Effector memory CD8-positive, alpha-beta T cell (primary cell): ENCODE measurements around the gene RGS3.

Source experiments
- ATAC-seq: fragments of 150-1000 bp; cut with Tn5 transposase; replicated peaks from 2 replicates; pipeline ENCODE4 v1.10.0; 2021; ENCODE audit warnings: mild to moderate bottlenecking, moderate library complexity
- DNase-seq, 3 experiments: peaks; one replicate each; pipeline ENCODE4 v3.0.0; 2021
- H3K27ac Mint-ChIP-seq, 2 donors: one replicate each; pipeline ENCODE4 v1.8.0; 2022; ENCODE audit warnings: mild to moderate bottlenecking in 2 of 2, mixed read lengths in 2 of 2, moderate library complexity in 2 of 2
- H3K27me3 Mint-ChIP-seq, 2 donors: one replicate each; pipeline ENCODE4 v1.8.0; 2022; ENCODE audit warnings: mixed read lengths in 2 of 2
- H3K36me3 Mint-ChIP-seq: one replicate; pipeline ENCODE4 v1.8.0; 2022; ENCODE audit warnings: mild to moderate bottlenecking, moderate library complexity, mixed read lengths; ENCODE audit not compliant: insufficient read depth
- H3K4me1 Mint-ChIP-seq, 2 donors: one replicate each; pipeline ENCODE4 v1.8.0; 2022; ENCODE audit warnings: low read depth in 2 of 2, mixed read lengths in 2 of 2
- H3K4me3 Mint-ChIP-seq, 2 donors: one replicate each; pipeline ENCODE4 v1.8.0; 2022; ENCODE audit warnings: mild to moderate bottlenecking in 2 of 2, mixed read lengths in 2 of 2, moderate library complexity in 2 of 2
- H3K9me3 Mint-ChIP-seq, 2 donors: one replicate each; pipeline ENCODE4 v1.8.0; 2022; ENCODE audit warnings: mixed read lengths in 2 of 2

The RGS3 gene

GRCh38 chr9:113593682-113594281 lies 130.3 kb downstream of the RGS3 start:
- no peak overlapping the region for H3K27ac Mint-ChIP-seq
- ATAC-seq = no peak
- H3K9me3 Mint-ChIP-seq = no peaks in the 10 kb centered on the region
- no peak overlapping the region for H3K4me3 Mint-ChIP-seq
- H3K4me1 Mint-ChIP-seq = peaks cover 13 to 27% of the 10 kb centered on the region in 2 donors
- H3K36me3 Mint-ChIP-seq = peaks cover 34% of the 10 kb centered on the region
- no peak for DNase-seq
- no peaks in the 10 kb centered on the region for H3K27me3 Mint-ChIP-seq

- ATAC-seq = no peak
- Mint-ChIP-seq H3K27me3 (no peaks in the 10 kb centered on the region), H3K27ac (no peak overlapping the region), H3K4me1 (peaks cover 13 to 21% of the 10 kb centered on the region in 2 donors), H3K4me3 (no peak overlapping the region), H3K36me3 (peaks cover 34% of the 10 kb centered on the region), H3K9me3 (no peaks in the 10 kb centered on the region)
- DNase-seq = no peak
These were observed 131.2 kb downstream of the RGS3 start for GRCh38 chr9:113594484-113595299.

DNA sequence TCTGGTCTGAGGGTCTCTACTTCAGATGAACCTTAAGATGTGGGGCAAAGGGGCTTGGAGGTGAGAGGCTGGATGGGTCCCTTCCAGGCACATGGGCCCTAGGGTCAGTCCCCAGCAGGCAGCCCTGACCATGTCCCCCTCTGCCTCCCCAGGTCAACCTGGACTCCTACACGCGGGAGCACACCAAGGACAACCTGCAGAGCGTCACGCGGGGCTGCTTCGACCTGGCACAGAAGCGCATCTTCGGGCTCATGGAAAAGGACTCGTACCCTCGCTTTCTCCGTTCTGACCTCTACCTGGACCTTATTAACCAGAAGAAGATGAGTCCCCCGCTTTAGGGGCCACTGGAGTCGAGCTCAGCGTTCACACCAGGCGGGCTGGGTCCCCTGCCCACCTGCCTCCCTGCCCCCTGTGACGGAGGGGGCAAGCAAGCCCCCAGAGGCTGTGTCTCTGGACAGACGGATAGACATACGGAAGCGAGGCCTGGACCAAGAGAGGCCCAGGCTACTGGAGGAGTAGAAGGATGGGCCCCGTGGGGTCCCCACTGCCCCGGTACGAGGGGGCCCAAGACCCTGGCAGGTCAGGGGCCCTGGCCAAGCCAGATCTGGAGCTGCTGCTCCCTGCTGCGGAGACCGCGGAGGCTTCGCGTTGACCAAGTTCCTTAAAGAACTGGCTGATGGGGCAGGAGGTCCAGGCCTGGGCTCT lies 133.2 kb downstream of the RGS3 start:
- H3K27me3 Mint-ChIP-seq = no peaks in the 10 kb centered on the region
- H3K4me1 Mint-ChIP-seq = peaks cover 5 to 17% of the 10 kb centered on the region in 2 donors
- H3K27ac Mint-ChIP-seq = peak overlapping the region in 1 of 2 donors; percentile 46
- DNase-seq (no peak), ATAC-seq (no peak)
- H3K9me3 Mint-ChIP-seq = no peaks in the 10 kb centered on the region
- no peak overlapping the region for H3K4me3 Mint-ChIP-seq
- H3K36me3 Mint-ChIP-seq = peaks cover 30% of the 10 kb centered on the region

- Mint-ChIP-seq H3K36me3 (peaks cover 26% of the 10 kb centered on the region), H3K27me3 (no peaks in the 10 kb centered on the region), H3K4me3 (no peak overlapping the region), H3K27ac (peak overlapping the region in 1 of 2 donors; percentile 26), H3K9me3 (no peaks in the 10 kb centered on the region), H3K4me1 (peaks cover 4 to 17% of the 10 kb centered on the region in 2 donors)
- DNase-seq (no peak), ATAC-seq (no peak)
These were observed 134.1 kb downstream of the RGS3 start for GRCh38 chr9:113597390-113598241.

DNA sequence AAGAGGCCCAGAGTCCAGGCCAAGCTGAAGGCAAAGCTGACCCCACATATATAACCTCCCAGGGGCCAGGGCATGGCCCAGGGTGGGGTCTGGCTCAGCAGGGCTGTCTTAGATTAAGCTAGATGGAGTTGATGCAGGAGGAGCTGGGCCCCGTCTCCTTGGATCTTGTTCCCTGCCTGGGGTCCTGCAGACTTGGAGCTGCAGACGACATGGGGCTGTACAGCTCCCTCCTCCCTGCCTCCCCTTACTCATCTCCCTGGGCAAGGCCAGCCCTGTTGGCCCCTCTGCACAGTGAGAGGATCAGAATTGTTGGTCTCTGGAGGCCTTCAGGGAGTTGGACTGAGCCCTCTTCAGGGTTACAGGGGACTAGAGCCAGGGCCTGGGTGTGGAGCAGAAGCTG lies 134.9 kb downstream of the RGS3 start:
- Mint-ChIP-seq H3K27me3 (no peaks in the 10 kb centered on the region), H3K36me3 (peaks cover 24% of the 10 kb centered on the region), H3K27ac (peak overlapping the region in 1 of 2 donors; percentile 25), H3K4me1 (peaks cover 0 to 15% of the 10 kb centered on the region in 2 donors), H3K4me3 (no peak overlapping the region), H3K9me3 (no peaks in the 10 kb centered on the region)
- DNase-seq (no peak), ATAC-seq (no peak)

DNA sequence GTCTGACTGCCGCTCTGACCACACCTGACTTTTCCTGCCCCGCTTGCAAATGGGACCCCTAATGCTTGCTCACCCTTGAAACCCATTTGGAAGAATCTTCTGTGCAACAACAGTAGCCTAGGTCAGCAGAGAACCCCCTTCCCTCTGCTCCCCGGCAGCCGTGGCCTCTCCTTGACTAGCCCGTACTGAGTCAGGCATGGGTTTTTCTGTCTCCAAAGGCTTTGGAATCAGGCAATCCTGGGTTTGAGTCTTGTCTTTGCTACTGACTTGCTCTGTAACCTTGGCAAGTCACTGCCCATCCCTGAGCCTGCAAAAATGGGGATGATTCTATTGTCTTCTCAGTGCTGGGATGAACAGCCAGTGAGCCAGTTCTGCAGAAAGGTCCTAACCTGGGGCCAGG lies 135.4 kb downstream of the RGS3 start:
- peak overlapping the region; percentile 25 to 59 for H3K27ac Mint-ChIP-seq
- no peaks in the 10 kb centered on the region for H3K27me3 Mint-ChIP-seq
- H3K4me1 Mint-ChIP-seq = peaks cover 0 to 15% of the 10 kb centered on the region in 2 donors
- no peaks in the 10 kb centered on the region for H3K9me3 Mint-ChIP-seq
- DNase-seq (no peak), ATAC-seq (no peak)
- no peak overlapping the region for H3K4me3 Mint-ChIP-seq
- H3K36me3 Mint-ChIP-seq = peaks cover 24% of the 10 kb centered on the region

- H3K27ac Mint-ChIP-seq = peak overlapping the region; percentile 25 to 59
- no peak for DNase-seq
- peaks cover 24% of the 10 kb centered on the region for H3K36me3 Mint-ChIP-seq
- no peak for ATAC-seq
- no peaks in the 10 kb centered on the region for H3K27me3 Mint-ChIP-seq
- no peaks in the 10 kb centered on the region for H3K9me3 Mint-ChIP-seq
- H3K4me3 Mint-ChIP-seq = no peak overlapping the region
- H3K4me1 Mint-ChIP-seq = peaks cover 0 to 15% of the 10 kb centered on the region in 2 donors
These were observed 136.1 kb downstream of the RGS3 start for GRCh38 chr9:113599646-113600022.

GRCh38 chr9:113600023-113600823 lies 136.7 kb downstream of the RGS3 start:
- Mint-ChIP-seq H3K27ac (peak overlapping the region; percentile 25 to 59), H3K36me3 (peaks cover 19% of the 10 kb centered on the region)

GRCh38 chr9:113600871-113601614 lies 137.5 kb downstream of the RGS3 start:
- no peaks in the 10 kb centered on the region for H3K27me3 Mint-ChIP-seq
- DNase-seq = no peak
- no peaks in the 10 kb centered on the region for H3K9me3 Mint-ChIP-seq
- peaks cover 0 to 15% of the 10 kb centered on the region in 2 donors for H3K4me1 Mint-ChIP-seq
- peak overlapping the region; percentile 59 to 75 for H3K27ac Mint-ChIP-seq
- H3K36me3 Mint-ChIP-seq = peaks cover 15% of the 10 kb centered on the region
- ATAC-seq = no peak
- no peak overlapping the region for H3K4me3 Mint-ChIP-seq

More at GRCh38 chr9:113600023-113600823, 136.7 kb downstream of the RGS3 start:
- no peaks in the 10 kb centered on the region for H3K9me3 Mint-ChIP-seq
- H3K27me3 Mint-ChIP-seq = no peaks in the 10 kb centered on the region
- H3K4me1 Mint-ChIP-seq = peaks cover 0 to 15% of the 10 kb centered on the region in 2 donors
- H3K4me3 Mint-ChIP-seq = no peak overlapping the region
- ATAC-seq (no peak), DNase-seq (no peak)

DNA sequence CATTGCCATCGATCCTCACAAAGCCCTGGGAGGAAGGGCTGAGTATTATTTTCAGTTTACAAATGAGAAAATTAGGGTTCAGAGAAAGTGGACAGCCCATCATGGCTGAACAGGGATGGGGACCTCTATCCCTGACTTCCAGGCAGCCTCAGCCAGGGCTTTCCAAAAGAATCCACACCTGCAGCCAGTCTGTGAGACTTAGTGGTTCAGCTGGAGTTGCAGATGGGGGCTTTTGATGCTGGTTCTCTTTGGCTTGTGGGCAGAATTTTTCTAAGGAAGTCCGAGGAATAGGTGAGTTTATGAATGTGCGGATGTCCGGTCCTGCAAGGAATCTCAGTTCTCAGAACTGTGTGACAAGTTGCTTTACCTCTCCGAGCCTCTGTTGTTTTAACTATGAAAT lies 138.1 kb downstream of the RGS3 start:
- peaks cover 11% of the 10 kb centered on the region for H3K36me3 Mint-ChIP-seq
- H3K27me3 Mint-ChIP-seq = no peaks in the 10 kb centered on the region
- H3K27ac Mint-ChIP-seq = peak overlapping the region in 1 of 2 donors; percentile 75
- no peak for ATAC-seq
- peaks cover 0 to 15% of the 10 kb centered on the region in 2 donors for H3K4me1 Mint-ChIP-seq
- no peaks in the 10 kb centered on the region for H3K9me3 Mint-ChIP-seq
- no peak for DNase-seq
- no peak overlapping the region for H3K4me3 Mint-ChIP-seq

- no peaks in the 10 kb centered on the region for H3K9me3 Mint-ChIP-seq
- peaks cover 7% of the 10 kb centered on the region for H3K36me3 Mint-ChIP-seq
- peaks cover 0 to 14% of the 10 kb centered on the region in 2 donors for H3K4me1 Mint-ChIP-seq
- H3K27ac Mint-ChIP-seq = peak overlapping the region in 1 of 2 donors; percentile 8
- H3K27me3 Mint-ChIP-seq = no peaks in the 10 kb centered on the region
- no peak overlapping the region for H3K4me3 Mint-ChIP-seq
- ATAC-seq (peak; percentile 22), DNase-seq (no peak)
These were observed 138.9 kb downstream of the RGS3 start for GRCh38 chr9:113602126-113603047.
